HG03520 (cell line): ENCODE measurements around the gene MMP24.
A peak's percentile ranks its signal among the peaks of the same experiment; 100 is the strongest.

Experiments used
- ATAC-seq: cut with Tn5 transposase; IDR thresholded peaks from one replicate; pipeline ENCODE4 v1.9.1; 2021; ENCODE audit warnings: mild to moderate bottlenecking, moderate library complexity; ENCODE audit not compliant: unreplicated experiment

MMP24 gene

DNA sequence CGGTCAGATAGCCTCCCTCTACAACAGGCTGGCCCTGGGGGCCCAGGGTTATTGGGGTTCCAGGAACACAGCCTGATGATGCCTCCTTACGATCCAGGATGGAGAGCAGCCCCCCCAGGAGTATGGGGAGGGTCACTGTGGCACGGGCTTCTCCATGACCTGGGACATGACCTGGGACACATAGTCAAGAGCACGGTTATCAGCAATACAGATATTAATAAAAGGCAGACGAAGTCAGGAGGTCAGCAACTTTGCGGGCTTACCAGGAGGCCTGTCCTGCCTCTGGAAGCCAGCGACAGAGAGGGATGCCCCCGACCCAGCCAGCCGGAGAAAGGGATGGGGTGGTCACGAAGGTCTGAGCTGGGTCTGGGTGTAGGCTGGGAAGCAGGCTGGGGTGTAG, 50.6 kb downstream of the MMP24 start:
- no peak for ATAC-seq

DNA sequence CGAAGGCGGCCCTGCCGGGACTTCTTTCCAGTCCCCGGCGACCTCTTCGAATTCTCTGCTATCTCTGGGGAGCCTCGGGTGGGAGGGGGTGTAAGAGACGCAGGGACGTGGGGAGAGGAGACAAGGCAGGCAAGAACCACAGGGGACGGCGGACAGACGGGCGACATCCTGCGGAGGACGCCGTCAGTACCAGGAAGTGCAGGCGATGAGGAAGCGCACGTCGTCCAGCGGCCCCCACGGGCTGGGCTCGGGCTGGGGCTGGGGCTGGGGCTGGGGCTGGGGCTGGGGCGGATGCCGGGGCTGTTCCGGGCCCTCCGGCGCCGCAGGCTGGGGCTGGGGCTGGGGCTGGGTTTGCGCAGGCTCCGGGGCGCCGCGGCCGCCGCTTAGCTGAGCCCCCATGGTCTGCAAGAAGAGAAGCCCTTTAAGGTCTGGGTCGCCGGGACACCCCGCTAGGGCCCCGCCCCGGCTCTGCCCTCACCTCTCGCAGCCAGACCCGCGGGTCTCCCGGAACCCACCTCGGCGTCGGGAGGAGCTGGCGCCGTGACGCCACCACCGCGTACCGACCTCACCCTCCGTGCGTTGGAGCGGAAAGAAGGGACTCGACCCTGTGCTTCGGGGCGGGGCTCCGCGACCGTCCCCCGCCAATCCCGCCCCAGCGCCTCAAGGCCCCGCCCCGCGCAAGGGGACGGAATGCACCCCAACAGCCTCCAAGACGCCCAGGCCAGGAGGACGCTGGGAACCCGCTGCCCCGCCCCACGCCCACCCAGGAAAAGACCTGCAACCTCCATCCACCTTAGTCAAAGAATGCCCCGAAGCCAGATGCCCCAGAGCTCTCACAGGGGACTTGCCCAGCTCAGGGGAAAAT, 51.3 kb downstream of the MMP24 start, which contains the start of gene MMP24OS:
Gene MMP24OS, minus strand, starts transcription at position 592 of the 865 bp plus-strand sequence. Its CDS starts 193 bp downstream, at position 399.
- ATAC-seq: peak; percentile 72

DNA sequence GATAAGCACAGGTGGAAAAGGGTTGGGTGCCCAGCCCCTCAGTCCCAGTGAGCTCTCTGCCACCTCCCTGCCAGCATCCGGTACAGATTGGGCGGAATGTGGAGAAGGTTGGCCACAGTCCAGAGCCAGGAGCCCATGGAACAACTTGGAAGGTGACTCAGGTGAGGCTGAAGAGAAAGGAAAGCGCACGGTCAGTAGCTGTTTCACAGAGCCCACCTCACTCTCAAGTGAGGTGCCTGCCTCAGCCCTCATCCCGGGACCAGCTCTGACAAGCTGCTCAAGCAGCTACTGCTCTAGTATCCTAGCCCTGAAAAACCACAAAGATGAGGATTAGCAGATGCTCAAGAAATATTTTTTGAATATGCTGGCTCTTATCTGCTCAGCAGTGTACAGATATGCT, 52.5 kb downstream of the MMP24 start:
- no peak for ATAC-seq

DNA sequence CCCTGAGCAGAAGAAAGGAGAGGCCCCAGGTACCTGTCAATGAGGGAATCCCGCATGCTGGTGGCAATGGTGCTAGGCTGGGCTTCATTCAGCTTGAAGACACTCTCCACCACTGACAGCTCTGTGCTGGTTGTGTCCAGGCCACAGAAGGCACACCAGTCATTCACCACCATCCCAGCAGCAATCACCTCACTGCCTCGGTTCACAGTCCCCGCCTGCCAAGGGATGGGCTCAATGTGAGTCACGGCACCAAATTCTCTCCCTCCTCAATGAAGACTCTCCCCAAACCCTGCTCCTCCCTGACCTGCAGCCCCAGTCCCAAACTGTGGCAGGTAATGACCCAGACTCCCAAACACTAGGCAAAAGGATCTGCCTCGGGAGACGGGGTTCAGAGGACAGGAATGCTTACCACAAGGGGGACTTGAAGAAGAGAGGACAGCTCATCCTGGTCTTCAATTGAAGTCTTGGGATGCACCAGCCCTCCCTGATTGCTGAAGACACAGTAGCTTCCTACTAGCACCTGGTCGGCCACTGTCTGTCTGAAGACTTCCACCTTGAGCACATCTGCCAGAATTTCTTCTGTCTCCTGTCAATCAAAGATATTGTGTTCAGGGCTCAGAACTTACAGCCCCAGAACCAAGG, 53.2 kb downstream of the MMP24 start:
- ATAC-seq: no peak

DNA sequence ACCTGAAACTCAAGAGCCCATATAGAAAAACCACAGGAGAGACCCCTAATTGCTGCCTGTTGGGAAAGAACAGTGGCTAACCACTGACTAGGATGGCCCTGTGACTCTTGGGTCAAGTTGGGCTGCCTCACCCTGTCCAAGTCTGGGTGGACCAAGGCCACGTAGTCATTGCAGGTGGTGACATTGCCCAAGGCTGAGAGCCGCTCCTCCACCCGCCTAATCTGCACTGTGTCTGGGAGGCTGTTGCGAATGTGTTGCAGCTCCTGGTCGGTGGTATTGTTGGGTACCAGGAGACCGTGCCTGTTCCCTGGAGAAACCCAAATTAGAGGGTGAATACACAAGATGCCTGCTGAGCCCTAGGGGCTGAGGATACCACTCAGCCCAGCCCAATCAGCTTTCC, 54.0 kb downstream of the MMP24 start:
- ATAC-seq: no peak

DNA sequence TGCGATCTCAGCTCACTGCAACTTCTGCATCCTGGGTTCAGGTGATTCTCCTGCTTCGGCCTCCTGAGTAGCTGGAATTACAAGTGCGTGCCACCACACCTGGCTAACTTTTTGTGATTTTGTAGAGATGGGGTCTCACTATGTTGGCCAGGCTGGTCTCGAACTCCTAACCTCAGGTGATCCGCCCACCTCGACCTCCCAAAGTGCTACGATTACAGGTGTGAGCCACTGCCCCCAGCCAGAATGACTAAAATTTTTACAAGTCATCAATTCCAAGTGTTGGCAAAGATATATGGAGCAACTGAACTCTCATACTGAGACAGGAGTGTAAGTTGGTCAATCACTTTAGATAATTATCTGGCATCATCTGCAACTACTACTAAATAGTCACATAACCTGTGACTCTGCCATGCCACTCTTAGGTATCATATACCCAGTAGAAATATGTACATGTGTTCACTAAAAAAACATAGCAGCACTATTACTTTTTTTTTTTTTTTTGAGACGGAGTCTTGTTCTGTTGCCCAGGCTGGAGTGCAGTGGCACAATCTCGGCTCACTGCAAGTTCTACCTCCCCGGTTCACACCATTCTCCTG, 55.1 kb downstream of the MMP24 start:
- no peak for ATAC-seq

DNA sequence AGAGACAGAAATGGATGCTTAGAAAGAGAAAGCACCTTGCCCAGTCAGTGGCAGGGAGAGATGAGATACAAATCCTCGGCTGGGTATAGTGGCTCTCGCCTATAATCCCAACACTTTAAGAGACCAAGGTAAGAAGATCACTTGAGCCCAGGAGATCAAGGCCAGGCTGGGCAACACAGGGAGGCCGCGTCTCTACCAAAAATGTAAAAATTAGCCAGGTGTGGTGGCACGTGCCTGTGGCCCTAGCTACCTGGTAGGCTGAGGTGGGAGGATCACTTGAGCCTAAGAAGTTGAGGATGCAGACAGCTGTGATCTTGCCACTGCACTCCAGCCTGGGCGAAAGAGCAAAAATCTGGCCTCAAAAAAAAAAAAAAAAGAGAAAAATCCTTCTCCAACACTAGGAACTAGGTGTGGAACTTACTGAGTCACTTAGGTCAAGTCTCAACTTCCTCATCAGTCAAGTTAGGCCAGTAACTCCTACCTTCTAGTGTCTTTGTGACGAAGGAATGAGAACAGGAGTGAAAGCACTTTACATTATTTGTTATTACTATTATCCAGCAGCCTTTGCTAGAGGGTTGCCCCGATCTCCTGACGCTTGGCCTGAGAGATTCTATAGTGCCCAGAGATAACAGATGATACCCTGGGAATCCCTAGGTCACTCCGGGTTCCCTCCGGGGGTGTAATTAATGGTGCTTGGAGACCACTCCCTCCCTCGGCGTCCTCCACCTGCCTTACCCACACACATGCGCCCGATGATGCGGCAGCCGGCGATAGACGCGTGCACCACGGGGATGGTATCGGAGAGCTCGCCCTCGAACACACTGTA, 57.2 kb downstream of the MMP24 start:
- peak; percentile 11 for ATAC-seq

DNA sequence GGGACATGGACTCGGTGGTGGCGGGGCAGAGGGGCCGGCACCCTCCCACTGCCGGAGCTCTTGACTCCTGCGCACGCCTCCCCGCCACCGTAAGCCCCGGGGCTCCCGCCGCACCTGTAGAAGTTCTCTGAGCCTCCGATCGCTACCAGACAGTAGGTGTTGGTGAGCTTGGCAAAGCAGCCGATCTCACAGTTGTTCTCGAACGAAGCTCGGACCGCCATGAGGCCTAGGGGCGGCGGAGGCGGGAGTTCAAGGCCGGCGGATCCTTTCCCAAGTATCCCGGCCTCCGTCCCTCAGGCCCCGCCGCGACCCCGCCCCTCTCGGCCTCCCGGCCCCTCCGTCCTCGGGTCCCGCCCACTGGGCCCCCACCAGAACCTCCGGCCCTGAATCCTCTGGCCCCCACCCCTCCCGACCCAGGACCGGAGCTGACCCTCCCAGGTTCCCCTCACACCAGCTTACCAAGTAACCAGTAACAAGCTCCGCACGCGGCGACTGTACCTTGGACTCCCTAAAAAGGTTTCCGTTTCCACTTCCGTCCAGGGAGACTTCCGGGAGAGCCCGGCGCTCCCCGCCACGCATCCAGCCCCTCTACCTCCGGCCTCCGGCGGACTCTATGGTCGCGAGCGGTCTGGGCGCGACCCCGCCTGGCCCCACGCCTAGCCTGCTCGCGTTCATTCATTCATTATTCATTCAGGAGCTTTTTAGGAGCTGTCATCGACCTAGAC, 57.9 kb downstream of the MMP24 start, which contains the start of gene EIF6:
Gene EIF6, minus strand, starts transcription at position 506 of the 725 bp plus-strand sequence. Its CDS starts 285 bp downstream, at position 221.
- peak; percentile 63 for ATAC-seq

DNA sequence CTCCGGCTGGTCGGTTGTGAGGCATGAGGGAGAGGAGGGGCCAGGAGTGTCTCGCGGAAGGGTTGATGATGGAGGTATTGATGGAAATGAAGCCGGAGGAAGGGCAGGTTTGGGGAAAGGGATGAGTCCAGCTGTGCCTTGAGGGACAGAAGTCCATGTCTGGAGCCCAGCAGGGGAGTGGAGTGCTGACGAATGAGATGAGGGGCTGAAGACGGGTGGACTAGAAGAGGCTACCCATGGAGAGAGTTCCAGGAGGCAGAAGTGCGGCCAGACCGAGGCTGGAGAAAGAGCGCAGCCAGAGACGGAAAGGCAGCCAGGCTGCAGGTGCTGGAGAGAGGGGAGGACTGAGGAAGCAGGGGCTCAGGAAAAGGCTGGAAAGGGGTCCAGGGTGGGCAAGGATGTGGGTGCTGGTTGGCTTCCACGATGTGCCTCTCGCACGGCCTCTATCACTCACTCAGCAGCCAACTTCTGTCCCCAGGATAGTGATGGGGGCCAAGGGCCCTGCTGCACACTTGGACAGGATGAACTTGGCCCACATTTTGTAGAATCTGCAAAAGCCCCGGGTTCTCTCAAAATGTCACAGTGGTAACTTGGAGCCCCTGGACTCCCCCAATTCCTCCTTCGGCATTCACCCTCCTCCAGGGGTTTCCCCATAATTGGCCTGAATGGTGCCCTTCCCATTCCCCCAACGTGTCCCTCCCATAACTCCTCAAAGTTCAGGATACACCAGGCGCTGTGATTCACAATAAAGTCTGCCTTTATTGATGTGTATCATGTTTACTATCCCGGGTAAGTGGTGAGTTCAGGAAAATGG, 58.7 kb downstream of the MMP24 start:
- no peak for ATAC-seq

DNA sequence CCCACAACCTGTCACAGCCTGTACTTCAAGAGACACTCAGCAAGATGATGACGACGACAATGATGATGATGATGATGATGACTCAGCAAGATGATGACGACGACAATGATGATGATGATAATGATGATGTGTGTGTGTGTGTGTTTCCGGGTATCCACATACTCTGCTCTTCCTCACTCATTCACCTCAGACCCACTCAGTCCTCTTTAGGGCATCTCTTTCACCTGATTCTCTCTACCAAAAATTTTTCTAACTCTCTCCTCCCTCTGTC, 59.3 kb downstream of the MMP24 start:
- no peak for ATAC-seq

DNA sequence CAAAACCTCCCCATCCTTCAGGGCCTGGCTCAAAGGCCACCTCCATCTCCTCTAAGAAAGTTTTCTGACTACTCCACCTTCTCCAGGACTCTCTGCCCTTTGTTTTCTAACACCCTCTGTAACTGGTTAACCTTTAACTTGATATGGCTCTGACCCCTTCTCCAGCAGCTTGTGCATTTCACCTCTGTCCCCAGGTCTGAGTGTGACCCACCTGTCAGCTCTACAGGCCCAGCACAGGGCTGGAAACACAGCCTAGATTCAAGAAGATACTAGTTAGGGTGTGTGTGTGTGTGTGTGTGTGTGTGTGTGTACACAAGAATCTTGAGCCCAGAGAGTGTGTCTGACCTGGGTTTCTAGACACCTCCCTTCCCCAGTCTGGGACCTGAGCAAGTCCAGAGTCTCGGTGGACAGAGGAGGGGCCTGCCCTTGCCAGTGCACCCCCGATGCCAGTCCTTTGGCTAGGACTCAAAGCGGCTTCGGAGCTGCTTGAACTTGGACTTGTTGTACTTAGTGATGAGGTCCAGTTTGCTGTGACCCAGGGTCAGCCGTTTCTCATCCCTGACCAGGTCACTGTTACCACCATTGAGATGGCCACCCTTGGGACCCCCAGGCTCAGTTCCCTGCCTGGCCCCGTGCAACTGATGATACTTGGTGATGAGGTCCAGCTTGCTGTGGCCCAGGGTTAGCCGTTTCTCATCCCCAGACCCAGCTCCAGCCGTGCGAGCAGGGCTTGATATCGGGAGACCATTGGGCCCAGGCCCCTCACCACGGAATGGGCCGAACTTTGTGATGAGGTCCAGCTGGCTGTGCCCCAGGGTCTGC, 59.8 kb downstream of the MMP24 start:
- ATAC-seq: no peak

DNA sequence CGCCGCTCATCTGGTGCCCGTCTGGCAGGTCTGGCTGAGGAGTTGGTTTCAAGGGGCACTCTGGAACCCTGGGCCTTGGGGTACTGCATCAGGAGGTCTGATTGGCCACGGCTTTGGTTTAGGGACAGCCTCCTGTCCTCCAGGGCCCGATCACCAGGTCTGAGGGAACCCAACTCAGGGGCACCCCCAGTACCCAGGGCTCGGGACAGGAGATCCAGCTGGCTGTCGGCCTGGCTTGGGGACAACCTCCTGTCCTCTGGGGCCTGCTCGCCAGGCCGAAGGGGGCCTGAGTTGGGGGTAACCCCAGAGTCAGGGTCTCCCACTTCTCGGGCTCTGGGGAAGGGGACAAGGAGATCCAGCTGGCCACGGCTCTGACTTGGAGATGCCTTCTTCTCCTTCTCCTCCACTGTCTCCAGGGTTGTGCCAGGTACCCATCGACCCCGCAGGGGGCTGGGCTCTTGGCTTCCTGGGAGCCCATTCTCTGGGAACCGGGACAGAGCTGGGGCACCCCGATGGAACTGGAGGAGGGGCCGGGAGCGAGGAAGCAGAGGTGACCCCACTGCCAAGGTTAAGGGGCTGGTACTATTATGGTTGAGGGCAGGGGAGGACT, 60.5 kb downstream of the MMP24 start:
- ATAC-seq: no peak

DNA sequence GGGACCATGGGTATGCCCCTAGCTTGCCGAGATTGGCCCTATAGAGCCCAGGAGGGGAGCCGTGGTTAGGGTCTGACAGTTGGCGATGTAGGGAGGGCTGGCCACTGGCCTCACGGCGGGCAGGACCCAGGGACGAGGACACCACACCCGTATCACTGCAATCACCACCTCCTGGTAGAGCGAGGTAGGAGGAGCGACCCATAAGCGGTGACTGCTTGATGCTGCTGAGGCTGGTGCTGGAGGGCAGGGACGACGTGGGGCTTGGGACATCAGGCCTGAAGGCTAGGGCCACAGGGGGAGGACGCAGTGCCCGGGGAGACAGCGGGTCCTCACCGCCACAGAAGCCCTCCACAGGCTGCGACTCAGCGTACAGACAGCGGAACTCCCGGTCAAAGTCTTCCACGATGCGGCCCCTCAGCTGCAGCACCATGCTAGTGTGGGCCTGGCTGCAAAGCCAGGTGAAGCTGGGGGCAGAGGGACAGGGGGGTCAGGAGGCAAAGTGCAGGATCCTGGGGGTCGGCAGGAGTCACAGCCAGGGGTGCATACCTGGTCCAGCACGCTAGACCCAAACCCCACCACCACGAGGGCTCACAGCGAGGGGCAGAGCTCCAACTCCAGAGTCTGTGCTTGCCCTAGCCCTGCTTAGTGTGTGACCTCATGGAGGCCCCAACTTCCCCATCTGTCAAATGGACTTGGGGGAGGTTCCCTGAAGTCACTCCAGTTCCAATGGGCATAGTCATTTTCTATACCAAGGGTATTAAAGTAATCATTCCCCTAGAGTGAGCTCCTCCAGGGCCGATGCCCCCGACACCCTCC, 61.2 kb downstream of the MMP24 start:
- no peak for ATAC-seq

DNA sequence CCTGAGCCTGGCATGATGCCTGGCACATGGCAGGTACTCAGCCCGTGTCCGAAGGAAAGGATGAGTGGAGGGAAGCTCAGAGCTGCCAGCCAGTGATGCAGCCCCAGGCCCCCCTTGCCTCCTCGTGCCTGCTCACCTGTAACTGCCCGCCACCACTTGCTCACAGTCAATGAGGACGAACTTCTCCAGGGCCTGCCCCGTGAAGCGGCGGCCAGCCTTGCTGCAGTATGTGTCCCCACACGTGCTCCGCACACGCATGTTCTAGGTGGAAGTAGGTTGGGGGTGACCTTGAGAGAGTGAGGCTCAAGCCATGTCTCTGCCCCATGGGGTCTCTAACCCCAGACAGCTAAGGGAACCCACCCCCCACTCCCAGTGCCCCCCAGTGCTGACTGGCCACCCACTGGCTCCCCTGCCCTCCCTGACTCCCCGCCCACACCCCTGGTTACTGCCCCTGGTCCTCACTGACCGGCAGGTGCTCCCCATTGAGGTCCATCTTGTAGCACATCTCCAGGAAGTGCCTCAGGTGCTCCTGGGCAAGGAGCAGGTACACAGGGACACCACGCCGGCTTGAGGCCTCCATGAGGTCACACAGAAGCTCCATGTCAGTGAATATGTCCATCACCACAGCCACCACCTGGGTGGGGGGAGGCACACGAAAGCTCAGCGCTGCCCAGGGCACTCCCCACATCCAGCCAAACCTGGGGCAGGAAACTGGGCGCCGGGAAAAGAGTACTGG, 62.0 kb downstream of the MMP24 start:
- ATAC-seq: no peak

DNA sequence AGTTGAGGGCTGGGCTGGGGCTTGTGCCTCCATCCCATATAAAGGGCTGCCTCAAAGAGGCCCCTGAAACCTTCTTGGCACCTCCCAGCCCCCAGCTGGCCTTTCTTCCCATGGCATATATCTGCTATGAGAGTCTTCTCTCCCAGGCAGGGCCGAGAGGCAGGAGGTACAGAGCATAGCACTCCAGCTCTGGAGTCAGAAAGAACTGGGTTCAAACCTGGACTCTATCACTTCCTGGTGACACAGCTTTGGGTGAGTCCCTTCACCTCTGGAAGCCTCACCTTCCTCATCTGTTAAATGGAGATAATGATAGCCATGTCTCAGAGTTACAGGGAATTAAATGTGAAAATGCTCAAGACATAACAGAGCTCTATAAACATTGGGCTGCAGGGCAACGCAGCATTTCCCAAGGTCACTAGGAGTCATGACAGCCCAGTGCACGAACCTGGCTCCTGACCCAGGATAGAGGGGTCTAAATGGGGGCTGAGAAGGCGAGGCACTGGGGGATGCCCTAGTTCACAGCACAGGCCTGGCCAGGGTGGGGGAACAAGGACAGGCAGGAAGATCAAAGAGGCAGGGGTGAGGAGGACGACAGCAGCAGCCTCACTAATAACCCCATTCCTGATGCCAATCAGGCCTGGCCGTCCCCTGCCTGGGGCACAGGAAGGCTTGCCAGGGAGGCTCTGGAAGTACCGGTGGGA, 63.8 kb downstream of the MMP24 start:
- ATAC-seq: no peak

DNA sequence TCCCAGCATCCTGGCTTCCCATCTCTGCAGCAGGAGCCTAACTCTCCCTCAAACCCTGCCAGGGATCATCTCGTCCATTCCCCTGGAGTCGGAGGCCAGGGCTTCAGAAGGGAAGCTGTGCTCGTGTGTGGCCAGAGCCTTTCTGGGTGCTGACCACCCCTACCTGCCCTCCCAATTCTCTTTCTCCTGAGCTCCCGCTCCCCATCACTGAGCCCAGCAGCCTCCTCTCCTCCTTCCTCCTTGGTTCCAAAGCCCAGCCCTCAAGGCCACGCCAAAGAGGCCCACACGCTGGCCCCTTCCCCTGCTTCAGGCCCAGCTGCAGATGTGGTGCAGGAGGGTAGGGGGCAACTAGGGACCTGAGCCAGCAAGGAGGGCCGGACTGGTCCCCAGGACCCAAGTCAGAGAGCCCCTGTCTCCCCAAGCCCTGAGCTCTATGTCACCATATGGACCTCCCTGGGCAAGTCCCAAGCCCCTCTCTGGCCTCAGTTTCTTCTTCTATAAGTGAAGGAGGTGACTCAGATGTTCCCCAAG, 64.5 kb downstream of the MMP24 start:
- no peak for ATAC-seq
